Stimulated activated naive CD8-positive, alpha-beta T cell treated with anti-CD3 and anti-CD28 coated beads, Interleukin-15, Interleukin-2, amounts not matched to agents 100 U/mL and 50 U/mL, for 24 hours (primary cell): Measurements from ENCODE around the gene ARMC3.
"Not testable (repeated sequence)": the region's sequence is repeated elsewhere in the genome, so short reads cannot be mapped to it uniquely, and the experiment has no call there.

Source experiments
- ATAC-seq: fragments of 150-1000 bp; cut with Tn5 transposase; one replicate; pipeline ENCODE4 v1.10.0; 2021
- DNase-seq: peaks from one replicate; pipeline ENCODE4 v3.0.0; 2021

ARMC3 gene

GRCh38 chr10:23072593-23072992 is 144.7 kb downstream of the ARMC3 start:
- ATAC-seq, DNase-seq: not testable (repeated sequence)

GRCh38 chr10:23073527-23073926 is 145.7 kb downstream of the ARMC3 start:
- DNase-seq (no peak), ATAC-seq (no peak)

DNA sequence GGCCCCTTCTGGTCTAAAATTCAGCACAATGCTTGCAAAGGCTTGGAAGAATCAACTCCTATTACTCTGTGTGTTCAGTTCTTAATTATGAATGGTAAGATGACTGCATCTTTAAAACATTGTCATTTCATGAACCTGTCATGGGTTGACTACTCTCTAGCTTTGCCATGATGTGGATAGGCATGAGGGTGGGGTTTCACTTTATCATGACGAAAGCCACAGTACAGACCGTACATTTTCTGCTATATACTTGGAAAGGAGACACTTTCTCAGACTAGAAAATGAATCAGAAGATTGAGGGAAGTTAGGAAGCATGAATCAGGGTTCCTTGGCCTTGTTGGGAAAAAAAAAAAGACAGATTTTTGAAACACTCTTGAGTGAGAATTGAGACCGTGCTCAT is 147.8 kb downstream of the ARMC3 start:
- no peak for DNase-seq

GRCh38 chr10:23078114-23078513 is 150.3 kb downstream of the ARMC3 start:
- no peak for DNase-seq
- ATAC-seq, result no peak

More for the DNA sequence above, 147.8 kb downstream of the ARMC3 start:
- no peak for ATAC-seq

DNA sequence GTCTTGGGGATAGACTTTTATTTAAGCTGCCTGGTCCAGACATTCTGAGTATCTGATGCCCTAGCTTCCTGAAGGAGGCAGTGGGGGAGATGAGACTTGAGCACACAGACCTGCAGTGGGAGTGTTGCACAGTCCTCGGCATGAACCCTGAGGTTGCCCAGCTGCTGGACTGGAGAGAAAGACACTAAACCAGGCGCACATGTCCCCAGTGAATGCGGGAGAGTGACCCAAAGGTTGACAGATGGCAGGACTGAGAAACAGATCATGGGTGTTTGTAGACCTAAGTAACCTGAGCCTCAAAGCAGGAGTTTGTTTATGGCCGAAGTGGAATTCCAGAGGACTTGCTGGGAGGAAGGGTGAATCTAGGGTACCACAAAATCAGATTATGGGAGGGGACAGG is 151.8 kb downstream of the ARMC3 start:
- DNase-seq (no peak), ATAC-seq (no peak)

DNA sequence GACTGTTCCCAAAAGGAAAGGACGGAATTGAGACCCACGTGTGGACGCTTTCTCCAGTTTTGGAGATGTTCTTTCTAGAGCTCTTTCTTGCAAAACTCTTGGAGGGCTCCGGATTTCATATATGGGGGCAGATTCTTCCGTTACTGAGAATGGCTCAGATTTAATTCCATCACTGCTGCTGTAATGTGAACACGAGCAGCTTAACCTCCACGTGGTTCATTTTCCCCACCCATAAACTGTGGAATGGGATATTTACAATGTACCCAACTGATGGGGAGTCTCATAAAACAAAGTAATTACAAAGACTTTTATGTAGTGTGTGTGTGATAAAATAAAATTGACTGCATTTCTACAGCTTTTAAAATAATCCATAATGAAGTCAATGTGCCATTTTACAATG is 152.4 kb downstream of the ARMC3 start:
- ATAC-seq (no peak), DNase-seq (no peak)

DNA sequence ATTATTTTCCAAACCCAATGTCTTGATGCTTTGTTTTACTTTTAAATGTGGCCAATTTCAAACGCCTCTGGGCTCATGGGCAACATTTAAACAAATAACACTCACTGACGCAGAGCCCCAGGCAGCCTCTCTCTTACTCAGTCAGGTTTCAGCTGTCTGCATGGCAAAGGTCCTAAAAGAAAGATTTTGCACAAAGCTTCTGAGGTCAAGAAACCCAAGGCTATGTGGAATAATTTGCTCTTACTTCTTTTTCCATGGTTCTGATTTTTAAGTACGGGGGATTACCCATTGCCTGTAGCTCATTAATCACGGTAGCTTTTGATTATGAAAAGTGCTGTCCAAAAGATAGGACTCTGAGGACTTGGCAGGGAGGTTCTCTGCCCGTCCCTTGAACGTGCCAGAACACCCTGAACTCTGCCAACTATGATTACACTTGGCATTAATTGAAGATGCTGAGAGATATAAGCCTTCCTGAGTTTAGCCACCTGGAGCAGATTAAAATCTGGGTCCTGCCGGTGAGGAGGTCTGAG is 153.4 kb downstream of the ARMC3 start:
- DNase-seq, result no peak
- ATAC-seq, result no peak

DNA sequence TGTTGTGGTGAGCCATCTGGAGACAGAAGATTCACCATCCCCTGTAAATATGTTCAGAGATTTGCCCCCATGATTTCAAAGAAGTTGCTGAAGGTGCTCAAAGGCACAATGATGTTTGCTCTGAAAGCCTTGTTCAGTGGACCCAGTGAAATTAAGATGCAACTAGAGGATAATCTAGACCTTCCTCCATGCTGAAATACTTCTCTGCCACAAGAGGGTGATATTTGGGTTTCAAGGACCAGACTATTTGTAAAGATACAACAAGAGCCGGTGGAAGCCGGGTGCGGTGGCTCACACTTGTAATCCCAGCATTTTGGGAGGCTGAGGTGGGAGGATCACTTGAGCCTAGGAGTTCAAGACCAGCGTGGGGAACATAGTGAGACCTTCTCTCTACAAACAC is 154.0 kb downstream of the ARMC3 start:
- DNase-seq, result no peak
- no peak for ATAC-seq
